ENCODE measurements around the gene RNF26.
A peak's percentile ranks its signal among the peaks of the same experiment; 100 is the strongest.

The RNF26 gene

GRCh38 chr11:119334174-119334930 lies at the start of gene RNF26:
Gene RNF26 (plus strand): TSS chr11:119334527. CDS start chr11:119335123, 596 bp downstream.
- DNase-seq, result peak; percentile 96 to 98 (median 98)

GRCh38 chr11:119285431-119285830 lies 48.9 kb upstream of the RNF26 start:
- DNase-seq, result no peak

GRCh38 chr11:119288219-119288618 lies 46.1 kb upstream of the RNF26 start:
- no peak for DNase-seq

DNA sequence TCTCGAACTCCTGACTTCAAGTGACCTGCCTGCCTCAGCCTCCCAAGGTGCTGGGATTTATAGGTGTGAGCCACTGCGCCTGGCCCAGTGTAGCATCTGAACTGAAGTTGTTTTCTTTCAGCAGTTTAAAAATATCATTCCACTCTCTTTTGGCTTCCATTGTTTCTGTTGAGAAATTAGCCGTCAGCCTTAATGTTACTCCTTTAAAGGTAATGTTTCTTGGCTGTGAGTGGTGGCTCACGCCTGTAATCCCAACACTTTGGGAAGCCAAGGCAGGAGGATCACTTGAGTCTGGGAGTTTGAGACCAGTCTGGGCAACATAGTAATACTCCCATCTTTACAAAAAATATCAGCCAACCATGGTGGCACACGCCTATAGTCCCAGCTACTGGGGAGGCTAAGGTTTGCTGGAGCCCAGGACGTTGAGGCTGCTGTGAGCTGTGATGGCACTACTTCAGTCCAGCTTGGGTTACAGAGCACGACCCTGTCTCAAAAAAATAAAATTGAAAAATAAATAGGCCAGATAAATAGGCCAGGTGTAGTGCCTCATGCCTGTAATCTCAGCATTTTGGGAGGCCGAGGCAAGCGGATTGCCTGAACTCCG lies 43.3 kb upstream of the RNF26 start:
- no peak for DNase-seq

DNA sequence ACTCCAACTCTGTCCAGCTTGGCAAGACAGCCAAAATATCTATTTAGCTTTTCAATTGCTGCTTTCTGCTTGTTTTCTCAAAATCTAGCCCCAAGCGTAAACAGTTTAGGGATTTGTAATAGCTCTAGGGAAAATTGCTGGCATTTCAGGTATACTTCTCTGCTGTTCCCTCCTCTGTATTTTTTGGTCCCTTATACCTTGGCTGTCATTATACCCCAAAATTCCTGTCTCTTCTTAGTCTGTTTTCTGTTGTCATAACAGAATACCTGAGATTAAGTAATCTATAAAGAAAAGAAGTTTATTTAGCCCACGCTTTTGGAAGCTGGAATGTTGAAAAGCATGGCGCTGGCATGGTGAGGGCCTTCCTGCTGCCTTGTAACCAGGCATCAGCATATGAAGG lies 40.9 kb upstream of the RNF26 start:
- no peak for DNase-seq

DNA sequence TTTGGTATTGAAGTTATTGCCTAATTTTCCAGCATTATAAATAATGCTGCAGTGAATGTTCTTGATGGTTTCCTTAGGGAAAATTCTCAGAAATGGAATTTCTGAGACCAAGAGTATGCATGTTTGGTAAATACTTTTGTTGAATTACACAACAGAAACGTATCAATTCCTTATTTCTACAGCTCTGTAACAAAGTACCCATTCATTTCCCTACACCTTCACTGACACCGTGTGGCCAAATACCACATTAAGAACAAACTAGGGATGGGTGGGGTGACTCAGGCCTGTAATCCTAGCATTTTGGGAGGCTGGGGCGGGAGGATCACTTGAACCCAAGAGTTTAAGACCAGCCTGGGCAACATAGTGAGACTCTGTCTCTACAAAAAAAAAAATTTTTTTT lies 39.1 kb upstream of the RNF26 start:
- DNase-seq, result no peak

- no peak for DNase-seq
These were observed 36.4 kb upstream of the RNF26 start for GRCh38 chr11:119297938-119298337.

GRCh38 chr11:119298726-119299125 lies 35.6 kb upstream of the RNF26 start:
- DNase-seq, result no peak

GRCh38 chr11:119299416-119299815 lies 34.9 kb upstream of the RNF26 start:
- no peak for DNase-seq

GRCh38 chr11:119300198-119300964 lies 33.9 kb upstream of the RNF26 start:
- DNase-seq, result no peak

GRCh38 chr11:119303227-119303718 lies 31.1 kb upstream of the RNF26 start:
- no peak for DNase-seq

GRCh38 chr11:119305556-119306372 lies 28.6 kb upstream of the RNF26 start:
- peak in 1 of 3 donors; percentile 19 for DNase-seq

- DNase-seq, result no peak
These were observed 27.9 kb upstream of the RNF26 start for GRCh38 chr11:119306373-119306890.

DNA sequence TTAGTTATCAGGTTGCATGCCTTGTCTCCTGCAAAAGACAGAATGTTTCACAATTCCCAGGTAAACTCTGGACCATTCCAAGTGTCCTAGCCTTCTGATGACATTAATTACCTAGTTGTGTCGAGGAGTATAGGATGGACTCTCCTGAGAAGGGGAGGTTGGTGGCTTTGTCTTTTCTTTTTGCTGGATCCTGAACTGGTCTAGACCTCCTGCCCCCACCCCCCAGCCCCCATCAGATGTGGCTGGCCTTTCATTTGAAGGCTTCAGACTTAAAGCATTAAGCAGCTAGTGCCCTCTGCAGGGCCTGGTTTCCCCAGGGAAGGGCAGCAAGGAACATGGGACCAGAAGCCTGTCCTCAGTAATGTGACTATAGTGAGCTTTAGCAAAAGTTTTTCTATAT lies 27.1 kb upstream of the RNF26 start:
- DNase-seq, result no peak

GRCh38 chr11:119307974-119308373 lies 26.4 kb upstream of the RNF26 start:
- DNase-seq, result no peak

- no peak for DNase-seq
These were observed 24.9 kb upstream of the RNF26 start for GRCh38 chr11:119309411-119309810.

DNA sequence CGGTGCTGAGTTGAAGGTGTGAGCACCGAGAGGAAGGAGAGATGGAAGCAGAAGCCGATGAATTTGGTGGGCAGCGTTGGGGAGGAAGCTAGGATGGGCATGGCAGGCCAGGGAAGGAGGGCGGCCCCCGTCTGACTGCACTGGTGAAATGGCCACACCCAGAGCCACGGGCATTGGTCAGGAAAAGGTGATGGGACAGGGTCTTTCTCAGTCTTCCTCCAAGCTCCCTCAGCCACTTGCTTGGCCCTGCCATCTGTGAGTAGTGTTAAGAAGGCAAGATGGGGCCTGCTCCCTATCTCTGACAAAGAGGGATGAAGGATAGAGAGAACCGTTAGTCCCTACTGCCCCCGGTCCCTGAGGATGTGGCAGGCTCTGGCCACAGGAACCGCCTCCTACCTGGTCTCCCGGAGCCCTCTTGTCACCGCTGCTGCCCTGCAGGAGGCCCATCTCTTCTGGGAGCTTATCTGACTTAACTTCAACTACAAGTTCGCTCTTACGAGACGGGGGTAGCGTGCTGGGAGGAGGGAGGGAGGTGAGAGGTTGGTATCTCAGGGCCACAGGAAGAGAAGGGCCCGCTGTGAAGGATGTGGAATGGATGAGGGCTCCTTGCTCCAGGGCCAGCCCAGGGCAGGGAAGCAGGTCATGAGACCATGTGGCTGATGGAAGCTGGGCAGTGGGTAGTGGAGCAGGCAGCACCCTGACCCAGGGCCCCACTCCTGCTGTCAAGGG lies 24.2 kb upstream of the RNF26 start:
- DNase-seq, result no peak

DNA sequence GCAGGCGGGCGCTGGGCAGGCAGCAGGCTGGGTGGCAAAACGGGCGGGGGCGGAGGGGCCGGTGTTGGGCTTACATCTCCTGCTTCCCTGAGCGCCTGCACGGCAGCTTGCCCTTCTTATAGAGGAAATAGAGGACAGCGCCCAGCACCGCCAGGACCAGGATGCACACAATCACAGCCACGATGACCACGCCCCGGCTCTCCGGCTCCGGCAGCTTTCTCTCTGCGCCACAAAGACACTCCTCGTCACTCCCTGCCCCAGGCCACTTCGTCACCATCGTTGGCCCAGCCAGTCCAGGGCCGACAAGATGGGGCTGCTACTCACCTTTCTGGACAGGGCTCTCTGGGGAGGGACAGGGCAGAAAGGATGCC lies 23.7 kb upstream of the RNF26 start:
- DNase-seq, result no peak

- no peak for DNase-seq
These were observed 19.6 kb upstream of the RNF26 start for GRCh38 chr11:119314726-119315125.

- peak; percentile 38 to 53 (median 49) for DNase-seq
These were observed 19.0 kb upstream of the RNF26 start for GRCh38 chr11:119315131-119316015.

All from suppressor macrophage treated with lipopolysaccharide for 1 hour (primary cell).